BLaER1 treated with 17β-estradiol and CSF1 and Interleukin-3, amounts not matched to agents 10 nM and 100 nM (cell line): Measurements from ENCODE around the gene MRNIP.

Experiments used
- H3K27ac ChIP-seq, 11 experiments: shearing (Covaris generic); formaldehyde crosslinking; 2 replicates each; pipeline ENCODE4 v1.8.1; 2022
- H3K27me3 ChIP-seq, 11 experiments: shearing (Covaris generic); formaldehyde crosslinking; 2 replicates each; pipeline ENCODE4 v1.8.1; 2022
- H3K36me3 ChIP-seq, 11 experiments: shearing (Covaris generic); formaldehyde crosslinking; 2 replicates each; pipeline ENCODE4 v1.8.1; 2022
- H3K4me1 ChIP-seq, 10 experiments: shearing (Covaris generic); formaldehyde crosslinking; 2 replicates each; pipeline ENCODE4 v1.8.1; 2022
- H3K4me2 ChIP-seq, 11 experiments: shearing (Covaris generic); formaldehyde crosslinking; 2 replicates each; pipeline ENCODE4 v1.8.1; 2022
- H3K4me3 ChIP-seq, 10 experiments: shearing (Covaris generic); formaldehyde crosslinking; 2 replicates each; pipeline ENCODE4 v1.8.1; 2022
- H3K9ac ChIP-seq, 11 experiments: shearing (Covaris generic); formaldehyde crosslinking; 2 replicates each; pipeline ENCODE4 v1.8.1; 2022
- H3K9me3 ChIP-seq, 11 experiments: shearing (Covaris generic); formaldehyde crosslinking; replicated peaks in 1 of 11; 2 replicates each; pipeline ENCODE4 v1.8.1; 2022
- H4K20me1 ChIP-seq, 11 experiments: shearing (Covaris generic); formaldehyde crosslinking; 2 replicates each; pipeline ENCODE4 v1.8.1; 2022
- Cebpa-rat ChIP-seq, 11 experiments: shearing (Covaris generic); IDR thresholded peaks; 2 replicates each; pipeline ENCODE4 v1.8.1; 2022

MRNIP gene

DNA sequence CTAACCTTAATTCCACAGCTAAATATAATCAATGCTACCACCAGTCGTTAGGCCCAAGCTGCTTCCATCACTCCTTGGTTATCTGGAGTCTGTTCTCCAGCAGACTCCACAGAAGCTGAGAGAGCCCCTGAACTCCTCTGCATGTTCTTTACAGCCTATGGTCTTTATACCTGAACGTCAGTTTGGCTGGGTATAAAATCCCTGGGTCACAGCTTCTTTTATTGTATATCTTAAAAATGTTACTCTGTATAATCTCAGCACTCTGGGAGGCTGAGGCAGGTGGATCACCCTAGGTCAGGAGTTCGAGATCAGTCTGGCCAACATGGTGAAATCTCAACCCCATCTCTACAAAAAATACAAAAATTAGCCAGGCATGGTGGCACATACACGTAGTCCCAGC lies 23.7 kb upstream of the MRNIP start:
- Histone ChIP-seq H3K4me2 (no peak overlapping the region), H3K4me1 (peaks cover 0 to 21% (median 0%) of the 10 kb centered on the region in 10 experiments; a peak in 7 of 20 replicates), H3K27me3 (no peaks in the 10 kb centered on the region), H4K20me1 (peaks cover 0 to 42% (median 12%) of the 10 kb centered on the region in 11 experiments; a peak in 15 of 22 replicates), H3K9me3 (peaks cover 46 to 54% (median 52%) of the 10 kb centered on the region in 11 experiments), H3K27ac (no peak overlapping the region), H3K36me3 (peaks cover 95 to 100% (median 98%) of the 10 kb centered on the region in 11 experiments), H3K4me3 (peak overlapping the region in 3 of 10 experiments; percentile 9 to 19 (median 13); a peak in 2 of 20 replicates), H3K9ac (no peak overlapping the region)
- no peak for TF ChIP-seq Cebpa-rat (IDR thresholded peaks at IDR 0.05)

DNA sequence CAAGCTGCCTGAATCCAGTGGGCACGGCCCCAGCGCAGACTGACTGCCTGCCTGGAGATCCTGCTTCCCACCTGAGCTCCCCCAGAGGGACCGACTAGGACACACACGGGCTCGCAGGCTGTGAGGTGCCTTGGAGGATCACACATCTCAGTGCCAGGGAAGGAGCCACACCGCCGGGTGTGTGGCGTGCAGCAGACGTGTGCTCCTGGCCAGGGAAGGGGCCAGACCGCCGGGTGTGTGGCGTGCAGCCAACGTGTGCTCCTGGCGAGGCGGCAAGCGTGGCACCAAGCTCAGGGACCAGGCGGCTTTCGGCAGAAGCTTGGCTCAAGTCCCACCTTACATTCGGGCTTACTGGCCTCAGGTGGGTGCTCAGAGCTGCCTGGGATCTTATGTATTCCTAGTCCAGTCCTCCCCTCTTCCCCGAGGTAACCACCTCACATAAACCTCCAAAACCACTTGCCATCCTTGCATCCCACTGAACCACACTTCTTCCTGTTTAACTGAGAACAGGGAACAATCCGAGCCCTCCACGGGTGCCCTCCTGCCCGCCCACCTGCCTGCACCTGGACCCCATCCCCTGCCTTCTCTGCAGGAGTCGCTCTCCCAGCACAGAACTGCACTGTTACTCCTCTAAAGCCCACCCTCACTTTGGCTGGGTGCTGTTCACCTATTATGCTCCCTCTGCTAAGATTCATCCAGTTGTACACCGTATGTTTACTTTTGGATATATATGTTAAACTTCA lies 22.4 kb upstream of the MRNIP start:
- Histone ChIP-seq H4K20me1 (peaks cover 0 to 43% (median 12%) of the 10 kb centered on the region in 11 experiments; a peak in 16 of 22 replicates), H3K27me3 (no peaks in the 10 kb centered on the region), H3K4me3 (no peak overlapping the region), H3K9ac (no peak overlapping the region), H3K27ac (no peak overlapping the region), H3K4me1 (peaks cover 0 to 34% (median 7%) of the 10 kb centered on the region in 10 experiments; a peak in 11 of 20 replicates), H3K9me3 (peaks cover 38 to 41% (median 40%) of the 10 kb centered on the region in 11 experiments), H3K4me2 (no peak overlapping the region), H3K36me3 (peaks cover 94 to 100% (median 98%) of the 10 kb centered on the region in 11 experiments)
- TF ChIP-seq Cebpa-rat (IDR thresholded peaks at IDR 0.05): no peak

DNA sequence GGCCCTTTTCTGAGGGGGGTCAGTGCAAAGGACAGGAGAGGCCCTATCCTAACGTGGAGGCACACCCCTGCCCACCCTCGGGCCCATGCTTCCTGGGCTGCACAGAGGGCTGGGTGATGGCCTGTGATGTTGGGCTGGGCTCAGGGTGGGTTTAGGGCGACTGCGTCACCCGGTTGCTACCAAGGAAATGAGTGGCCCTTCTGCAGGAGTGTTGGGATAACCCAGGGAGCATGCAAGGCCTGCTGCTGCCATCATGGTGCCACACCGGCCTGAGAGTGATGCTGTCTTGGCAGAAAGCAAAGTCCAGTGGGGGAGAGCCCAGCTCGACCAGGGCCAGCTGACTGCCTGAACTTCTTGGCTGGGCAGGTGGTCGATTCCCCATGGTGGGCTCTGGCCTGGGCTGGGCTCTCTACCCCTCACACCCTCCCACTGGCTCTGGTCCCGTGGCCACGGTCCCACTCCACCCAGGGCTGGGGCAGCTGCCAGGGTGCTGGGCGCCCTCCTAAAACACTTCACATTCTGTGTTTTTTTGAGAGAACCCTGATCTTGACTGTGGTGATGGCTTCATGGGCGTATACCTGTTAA lies 21.5 kb upstream of the MRNIP start:
- no peak for TF ChIP-seq Cebpa-rat (IDR thresholded peaks at IDR 0.05)
- Histone ChIP-seq H3K36me3 (peaks cover 94 to 100% (median 98%) of the 10 kb centered on the region in 11 experiments), H3K9me3 (peaks cover 29 to 33% (median 32%) of the 10 kb centered on the region in 11 experiments), H3K4me1 (peaks cover 0 to 34% (median 7%) of the 10 kb centered on the region in 10 experiments; a peak in 11 of 20 replicates), H3K4me2 (no peak overlapping the region), H3K4me3 (no peak overlapping the region), H4K20me1 (peaks cover 0 to 43% (median 12%) of the 10 kb centered on the region in 11 experiments; a peak in 16 of 22 replicates), H3K27ac (no peak overlapping the region), H3K27me3 (no peaks in the 10 kb centered on the region), H3K9ac (no peak overlapping the region)

DNA sequence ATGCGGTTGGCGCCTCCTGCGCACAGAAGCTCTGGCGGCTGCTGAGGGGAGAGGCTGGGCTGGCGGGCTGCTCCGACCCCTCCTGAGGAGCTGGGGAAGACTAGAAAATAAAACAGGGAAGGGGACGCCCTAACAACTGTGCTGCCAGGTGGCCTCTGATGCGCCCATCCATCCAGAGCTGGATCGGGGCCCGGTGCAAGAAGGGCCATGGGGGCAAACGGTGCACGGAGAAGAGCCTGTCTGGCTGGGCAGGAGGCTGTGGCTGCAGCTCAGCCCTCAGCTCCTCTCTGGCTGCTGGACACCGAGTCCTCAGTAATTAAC lies 21.0 kb upstream of the MRNIP start:
- Histone ChIP-seq H3K36me3 (peaks cover 94 to 100% (median 98%) of the 10 kb centered on the region in 11 experiments), H3K4me3 (no peak overlapping the region), H3K27ac (no peak overlapping the region), H3K27me3 (no peaks in the 10 kb centered on the region), H4K20me1 (peaks cover 0 to 48% (median 16%) of the 10 kb centered on the region in 11 experiments; a peak in 16 of 22 replicates), H3K9ac (peak overlapping the region in 1 of 11 experiments; percentile 26; a peak in 1 of 22 replicates), H3K9me3 (peaks cover 24 to 27% (median 27%) of the 10 kb centered on the region in 11 experiments), H3K4me1 (peaks cover 0 to 34% (median 7%) of the 10 kb centered on the region in 10 experiments; a peak in 11 of 20 replicates), H3K4me2 (no peak overlapping the region)
- no peak for TF ChIP-seq Cebpa-rat (IDR thresholded peaks at IDR 0.05)

DNA sequence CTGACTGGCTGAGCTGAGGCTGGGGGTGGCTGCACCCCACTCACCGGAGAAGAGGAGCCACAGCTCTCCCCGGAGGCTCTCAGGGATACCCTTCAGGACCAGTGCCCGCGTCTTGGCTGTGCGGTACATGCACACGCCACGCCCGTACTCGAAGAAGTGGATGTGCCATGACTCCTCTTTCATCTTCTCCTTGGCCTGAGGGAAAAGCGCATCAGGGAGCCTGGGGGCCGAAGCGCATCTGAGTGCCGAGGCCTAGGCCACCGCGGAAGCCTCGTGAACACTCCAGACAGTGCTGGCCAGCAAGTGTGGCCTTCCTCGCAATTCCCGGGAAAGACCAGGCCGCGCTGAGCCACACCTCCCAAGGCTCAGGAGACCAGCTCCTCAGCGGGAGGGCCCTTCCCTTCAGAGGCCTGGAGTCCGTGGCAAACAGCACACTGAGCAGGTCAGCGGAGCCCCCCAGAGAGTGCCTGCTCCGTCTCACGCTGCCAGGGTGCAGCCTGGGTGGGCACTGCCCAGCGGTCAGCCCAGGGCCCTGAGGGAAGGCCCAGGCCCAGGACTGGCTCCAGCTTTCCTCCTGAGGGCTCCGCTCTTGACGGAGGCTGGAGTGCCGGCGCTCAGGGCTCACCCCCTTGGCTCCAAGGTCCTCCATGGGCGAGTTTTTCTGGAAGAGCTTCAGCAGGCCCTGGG lies 20.5 kb upstream of the MRNIP start:
- Histone ChIP-seq H3K4me2 (no peak overlapping the region), H4K20me1 (peaks cover 0 to 50% (median 18%) of the 10 kb centered on the region in 11 experiments; a peak in 16 of 22 replicates), H3K4me3 (no peak overlapping the region), H3K4me1 (peaks cover 0 to 34% (median 7%) of the 10 kb centered on the region in 10 experiments; a peak in 11 of 20 replicates), H3K27ac (peak overlapping the region in 1 of 11 experiments; percentile 5; a peak in 2 of 22 replicates), H3K36me3 (peaks cover 94 to 100% (median 98%) of the 10 kb centered on the region in 11 experiments), H3K27me3 (no peaks in the 10 kb centered on the region), H3K9me3 (peaks cover 19 to 22% (median 22%) of the 10 kb centered on the region in 11 experiments), H3K9ac (peak overlapping the region in 2 of 11 experiments; percentile 13 to 26; a peak in 1 of 22 replicates)
- TF ChIP-seq Cebpa-rat (IDR thresholded peaks at IDR 0.05): no peak

DNA sequence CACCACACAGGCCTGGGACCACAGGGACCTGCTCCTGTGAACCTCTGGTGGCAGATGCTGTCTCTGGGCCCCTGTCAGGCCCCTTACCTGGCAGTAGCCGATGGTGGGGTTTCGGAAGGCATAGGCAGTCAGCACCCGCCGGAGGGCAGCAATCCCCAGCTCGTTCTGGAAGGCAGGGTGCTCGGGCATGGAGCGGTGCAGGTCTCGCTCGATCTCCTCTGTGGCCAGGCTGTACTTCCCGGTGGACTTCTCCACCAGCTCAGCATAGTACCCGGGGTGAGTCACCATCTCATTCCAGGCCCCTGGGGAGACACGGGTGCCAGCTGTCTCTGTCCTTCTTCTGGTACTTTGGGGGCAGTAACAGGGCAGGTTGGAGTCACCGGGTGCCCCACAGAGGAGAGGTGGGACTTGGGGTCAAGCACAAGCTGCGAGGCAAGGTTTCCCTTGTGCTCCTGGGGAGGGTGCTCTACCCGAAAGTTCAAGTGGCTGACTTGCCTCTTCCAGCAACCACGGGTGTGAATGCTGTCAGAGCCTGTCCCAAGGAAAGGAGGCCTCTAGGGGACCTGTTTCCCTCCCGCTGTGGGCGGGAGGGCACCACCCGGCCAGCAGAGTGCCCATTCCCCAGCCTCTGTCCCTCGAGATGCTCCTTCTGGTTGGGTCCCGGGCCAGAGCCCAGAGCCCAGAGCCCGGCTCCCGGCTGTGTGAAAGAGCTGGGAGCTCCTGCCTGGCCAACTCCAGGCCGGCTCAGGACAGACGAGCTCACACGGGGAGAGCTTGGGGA lies 19.8 kb upstream of the MRNIP start:
- peaks cover 0 to 57% (median 18%) of the 10 kb centered on the region in 11 experiments; a peak in 16 of 22 replicates for H4K20me1 ChIP-seq
- H3K27me3 ChIP-seq: no peaks in the 10 kb centered on the region
- H3K4me1 ChIP-seq: peaks cover 0 to 34% (median 7%) of the 10 kb centered on the region in 10 experiments; a peak in 11 of 20 replicates
- peaks cover 94 to 100% (median 98%) of the 10 kb centered on the region in 11 experiments for H3K36me3 ChIP-seq
- TF ChIP-seq Cebpa-rat (IDR thresholded peaks at IDR 0.05): no peak
- no peak overlapping the region; a peak in 1 of 22 replicates for H3K4me2 ChIP-seq
- H3K4me3 ChIP-seq: no peak overlapping the region
- H3K9me3 ChIP-seq: peaks cover 12 to 15% (median 14%) of the 10 kb centered on the region in 11 experiments
- H3K27ac ChIP-seq: peak overlapping the region in 1 of 11 experiments; percentile 5; a peak in 2 of 22 replicates
- peak overlapping the region in 2 of 11 experiments; percentile 13 to 26; a peak in 1 of 22 replicates for H3K9ac ChIP-seq

DNA sequence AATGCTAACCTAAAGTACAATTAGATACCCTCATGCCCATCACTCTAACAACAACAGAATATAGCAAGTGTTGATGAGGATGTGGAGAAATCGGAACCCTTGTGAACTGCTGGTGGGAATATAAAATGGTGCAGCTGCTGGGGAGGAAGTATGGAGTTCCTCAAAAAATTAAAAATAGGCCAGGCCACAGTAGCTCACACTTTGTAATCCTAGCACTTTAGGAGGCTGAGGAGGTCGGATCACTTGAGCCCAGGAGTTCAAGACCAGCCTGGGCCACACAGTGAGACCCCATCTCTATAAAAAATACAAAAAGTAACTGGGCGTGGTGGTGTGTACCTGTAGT lies 18.0 kb upstream of the MRNIP start:
- peaks cover 93 to 100% (median 96%) of the 10 kb centered on the region in 11 experiments for H3K36me3 ChIP-seq
- TF ChIP-seq Cebpa-rat (IDR thresholded peaks at IDR 0.05): no peak

More for the DNA sequence above, 18.0 kb upstream of the MRNIP start:
- peak overlapping the region in 6 of 11 experiments; percentile 15 to 79 (median 54); a peak in 10 of 22 replicates for H3K4me2 ChIP-seq
- H4K20me1 ChIP-seq: peaks cover 0 to 64% (median 18%) of the 10 kb centered on the region in 11 experiments; a peak in 16 of 22 replicates
- H3K4me1 ChIP-seq: peaks cover 0 to 34% (median 7%) of the 10 kb centered on the region in 10 experiments; a peak in 11 of 20 replicates
- H3K27ac ChIP-seq: peak overlapping the region in 4 of 11 experiments; percentile 3 to 52 (median 15); a peak in 5 of 22 replicates
- 0 out of 22 replicates have a peak overlapping the region, but pooled peaks of 1 of the 11 experiments have one; percentile 34 for H3K9ac ChIP-seq
- H3K27me3 ChIP-seq: no peaks in the 10 kb centered on the region
- H3K9me3 ChIP-seq: no peaks in the 10 kb centered on the region
- no peak overlapping the region for H3K4me3 ChIP-seq
